Loucy (cell line): ENCODE data around the gene DKK3.

ENCODE experiments used
- H2AFZ ChIP-seq: fragments of 200-600 bp; sonication (generic); 2 replicates; pipeline ENCODE4 v1.6.0; 2016; ENCODE audit warnings: antibody characterized with exemption, mild to moderate bottlenecking, low read length, moderate library complexity
- H3F3A ChIP-seq: fragments of 200-600 bp; 2 replicates; pipeline ENCODE4 v1.6.0; 2016; ENCODE audit warnings: antibody characterized with exemption, low read depth, mild to moderate bottlenecking
- H3K27me3 ChIP-seq: fragments of 200-600 bp; sonication (generic); 2 replicates; pipeline ENCODE4 v1.6.1; 2014; ENCODE audit warnings: low read length, mild to moderate bottlenecking; ENCODE audit not compliant: insufficient read depth, poor library complexity, severe bottlenecking
- H3K36me3 ChIP-seq: fragments of 200-600 bp; sonication (generic); 2 replicates; pipeline ENCODE4 v1.6.1; 2016; ENCODE audit warnings: low read length; ENCODE audit not compliant: insufficient read depth
- H3K4me1 ChIP-seq: fragments of 200-600 bp; sonication (generic); 2 replicates; pipeline ENCODE4 v1.5.1; 2014; ENCODE audit warnings: low read length, mild to moderate bottlenecking; ENCODE audit not compliant: insufficient read depth, poor library complexity, severe bottlenecking
- H3K4me2 ChIP-seq: fragments of 200-600 bp; sonication (generic); 2 replicates; pipeline ENCODE4 v1.6.0; 2014; ENCODE audit warnings: antibody characterized with exemption, low read length, low read depth, mild to moderate bottlenecking; ENCODE audit not compliant: poor library complexity, severe bottlenecking
- H3K4me3 ChIP-seq: fragments of 200-600 bp; sonication (generic); 2 replicates; pipeline ENCODE4 v1.5.1; 2014; ENCODE audit warnings: low read length, mild to moderate bottlenecking, mixed read lengths; ENCODE audit not compliant: poor library complexity, severe bottlenecking
- H3K79me2 ChIP-seq: fragments of 200-600 bp; sonication (generic); 2 replicates; pipeline ENCODE4 v1.6.1; 2014; ENCODE audit warnings: low read length; ENCODE audit not compliant: insufficient read depth
- H3K9ac ChIP-seq: fragments of 200-600 bp; sonication (generic); 2 replicates; pipeline ENCODE4 v1.6.0; 2014; ENCODE audit warnings: mild to moderate bottlenecking, low read depth, low read length, moderate library complexity; ENCODE audit not compliant: poor library complexity, severe bottlenecking
- H3K9me2 ChIP-seq: fragments of 200-600 bp; sonication (generic); replicated peaks from 2 replicates; pipeline ENCODE4 v1.6.1; 2016; ENCODE audit warnings: low read depth, low read length, mixed read lengths
- H3K9me3 ChIP-seq: fragments of 200-600 bp; sonication (generic); 2 replicates; pipeline ENCODE4 v1.6.1; 2014; ENCODE audit warnings: mild to moderate bottlenecking, antibody characterized with exemption, low read length, low read depth; ENCODE audit not compliant: insufficient read depth
- H4K20me1 ChIP-seq: fragments of 200-600 bp; sonication (generic); 2 replicates; pipeline ENCODE4 v1.6.0; 2014; ENCODE audit warnings: antibody characterized with exemption, low read length, mild to moderate bottlenecking; ENCODE audit not compliant: insufficient read depth, poor library complexity, severe bottlenecking
- EZH2phosphoT487 ChIP-seq: fragments of 200-600 bp; IDR thresholded peaks from 2 replicates; pipeline ENCODE4 v1.6.1; 2018; ENCODE audit warnings: antibody characterized with exemption, mild to moderate bottlenecking, moderate library complexity, borderline replicate concordance
- TF ChIP-seq, protein P1 (sequence below): fragments of 200-600 bp; sonication (generic); conservative IDR thresholded peaks from 2 replicates; pipeline ENCODE4 v1.5.1; 2014; ENCODE audit warnings: mild to moderate bottlenecking, antibody characterized with exemption, low read length

DKK3 gene

DNA sequence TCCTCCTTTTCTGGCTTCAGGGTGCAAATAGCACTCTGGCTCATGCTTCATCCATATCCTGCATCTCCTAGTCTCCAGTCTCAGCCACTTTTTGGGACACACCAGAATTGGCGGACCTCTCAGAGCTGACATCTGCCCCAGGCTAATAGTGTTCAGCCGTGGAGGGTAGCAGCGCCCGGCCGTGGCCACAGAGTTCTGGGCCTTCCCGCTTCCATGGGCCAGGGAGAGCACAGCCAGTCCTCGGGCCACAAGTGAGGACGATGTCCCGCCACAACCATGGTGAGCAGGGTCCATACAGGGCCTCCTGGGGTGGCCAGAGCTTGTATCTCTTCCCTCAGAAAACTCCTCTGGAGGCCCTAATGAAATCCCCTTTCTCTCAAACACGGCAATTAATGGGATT is 26.0 kb downstream of the DKK3 start:
- Histone ChIP-seq H3K9me3 (no peaks in the 10 kb centered on the region), H3K9me2 (no peaks in the 10 kb centered on the region), H3K4me1 (no peaks in the 10 kb centered on the region), H3K27me3 (no peaks in the 10 kb centered on the region), H3K79me2 (no peaks in the 10 kb centered on the region), H4K20me1 (no peaks in the 10 kb centered on the region), H3K4me2 (no peak overlapping the region), H2AFZ (no peak overlapping the region), H3K4me3 (no peak overlapping the region), H3K36me3 (no peaks in the 10 kb centered on the region), H3F3A (no peaks in the 10 kb centered on the region), H3K9ac (no peak overlapping the region)
- TF ChIP-seq, protein P1, sequence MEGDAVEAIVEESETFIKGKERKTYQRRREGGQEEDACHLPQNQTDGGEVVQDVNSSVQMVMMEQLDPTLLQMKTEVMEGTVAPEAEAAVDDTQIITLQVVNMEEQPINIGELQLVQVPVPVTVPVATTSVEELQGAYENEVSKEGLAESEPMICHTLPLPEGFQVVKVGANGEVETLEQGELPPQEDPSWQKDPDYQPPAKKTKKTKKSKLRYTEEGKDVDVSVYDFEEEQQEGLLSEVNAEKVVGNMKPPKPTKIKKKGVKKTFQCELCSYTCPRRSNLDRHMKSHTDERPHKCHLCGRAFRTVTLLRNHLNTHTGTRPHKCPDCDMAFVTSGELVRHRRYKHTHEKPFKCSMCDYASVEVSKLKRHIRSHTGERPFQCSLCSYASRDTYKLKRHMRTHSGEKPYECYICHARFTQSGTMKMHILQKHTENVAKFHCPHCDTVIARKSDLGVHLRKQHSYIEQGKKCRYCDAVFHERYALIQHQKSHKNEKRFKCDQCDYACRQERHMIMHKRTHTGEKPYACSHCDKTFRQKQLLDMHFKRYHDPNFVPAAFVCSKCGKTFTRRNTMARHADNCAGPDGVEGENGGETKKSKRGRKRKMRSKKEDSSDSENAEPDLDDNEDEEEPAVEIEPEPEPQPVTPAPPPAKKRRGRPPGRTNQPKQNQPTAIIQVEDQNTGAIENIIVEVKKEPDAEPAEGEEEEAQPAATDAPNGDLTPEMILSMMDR, result no peak
- TF ChIP-seq EZH2phosphoT487, result no peak

DNA sequence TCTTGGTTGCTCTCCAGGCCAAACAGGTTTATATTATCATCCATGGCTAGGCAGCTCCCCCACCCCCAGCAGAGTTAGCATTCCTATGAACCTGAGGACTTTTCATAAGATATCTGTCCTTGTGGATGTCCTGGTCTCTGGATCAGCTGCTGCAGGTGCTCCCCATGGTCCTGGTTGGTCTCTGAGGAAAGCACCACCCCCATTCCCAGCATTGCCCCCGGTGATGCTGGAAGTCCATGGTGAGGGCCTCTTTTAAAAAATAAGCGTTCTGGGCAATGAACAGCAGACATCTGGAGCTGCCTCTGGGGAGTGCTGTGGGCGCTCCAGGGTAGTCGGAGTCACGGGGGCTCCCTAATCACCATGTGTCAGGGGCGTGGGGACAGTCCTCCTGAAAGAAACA is 26.6 kb downstream of the DKK3 start:
- Histone ChIP-seq H3K4me2 (no peak overlapping the region), H3K27me3 (no peaks in the 10 kb centered on the region), H3F3A (no peaks in the 10 kb centered on the region), H3K4me3 (no peak overlapping the region), H3K4me1 (no peaks in the 10 kb centered on the region), H3K36me3 (no peaks in the 10 kb centered on the region), H3K9me2 (no peaks in the 10 kb centered on the region), H4K20me1 (no peaks in the 10 kb centered on the region), H3K9me3 (no peaks in the 10 kb centered on the region), H3K79me2 (no peaks in the 10 kb centered on the region), H3K9ac (no peak overlapping the region), H2AFZ (no peak overlapping the region)
- no peak for TF ChIP-seq EZH2phosphoT487

DNA sequence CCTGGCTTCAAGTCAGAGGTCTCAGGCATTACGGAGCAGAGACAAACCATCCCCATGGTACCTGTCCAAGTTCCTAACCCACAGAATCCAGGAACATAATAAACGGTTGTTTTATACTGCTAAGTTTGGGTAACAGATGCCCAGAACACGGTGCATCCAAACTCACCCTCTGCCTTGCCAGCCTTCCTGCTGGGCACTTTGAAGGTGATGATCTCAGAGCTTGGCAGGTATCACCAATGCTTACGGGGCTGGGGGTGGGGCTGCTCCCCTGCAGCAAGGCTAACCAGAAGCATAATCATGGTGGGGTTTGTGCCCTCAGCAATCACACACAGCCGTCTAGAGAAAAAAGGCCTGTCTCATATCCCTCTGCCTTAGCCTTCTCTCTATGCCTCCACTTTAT is 27.1 kb downstream of the DKK3 start:
- no peaks in the 10 kb centered on the region for H3K27me3 ChIP-seq
- TF ChIP-seq EZH2phosphoT487, result no peak
- TF ChIP-seq, protein P1, result no peak
- no peak overlapping the region for H3K4me2 ChIP-seq
- no peaks in the 10 kb centered on the region for H4K20me1 ChIP-seq
- no peak overlapping the region for H3K4me3 ChIP-seq
- H3K4me1 ChIP-seq, result no peaks in the 10 kb centered on the region
- H3K9me3 ChIP-seq, result no peaks in the 10 kb centered on the region
- H3K79me2 ChIP-seq, result no peaks in the 10 kb centered on the region
- no peaks in the 10 kb centered on the region for H3F3A ChIP-seq
- H3K9ac ChIP-seq, result no peak overlapping the region
- no peak overlapping the region for H2AFZ ChIP-seq
- no peaks in the 10 kb centered on the region for H3K9me2 ChIP-seq
- no peaks in the 10 kb centered on the region for H3K36me3 ChIP-seq

DNA sequence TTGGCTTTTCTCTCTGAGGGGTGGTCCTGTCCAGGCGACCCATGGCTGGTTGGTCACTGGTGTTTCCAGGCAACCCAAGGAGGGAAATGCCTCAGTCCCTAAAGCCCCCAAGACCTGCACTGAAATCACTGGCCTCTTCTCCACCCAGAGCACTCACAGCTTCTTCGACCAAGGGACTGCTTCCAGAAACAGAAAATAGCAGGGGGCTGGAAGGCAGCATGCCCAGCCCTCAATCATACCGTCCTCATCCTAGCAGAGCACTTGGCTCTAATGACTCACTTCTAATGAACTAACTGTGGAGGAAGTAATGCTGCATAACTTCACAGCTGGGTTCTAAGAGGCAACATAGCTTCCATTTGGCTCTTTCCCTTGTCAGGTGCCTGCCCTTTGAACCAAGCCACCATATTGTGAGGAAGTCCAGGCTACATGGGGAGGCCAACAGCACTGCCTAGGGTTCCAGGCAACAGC is 27.6 kb downstream of the DKK3 start:
- H3K4me3 ChIP-seq, result no peak overlapping the region
- H4K20me1 ChIP-seq, result no peaks in the 10 kb centered on the region
- no peaks in the 10 kb centered on the region for H3K9me3 ChIP-seq
- no peaks in the 10 kb centered on the region for H3K36me3 ChIP-seq
- H3K9me2 ChIP-seq, result no peaks in the 10 kb centered on the region
- no peak overlapping the region for H2AFZ ChIP-seq
- H3K4me2 ChIP-seq, result no peak overlapping the region
- no peaks in the 10 kb centered on the region for H3F3A ChIP-seq
- H3K9ac ChIP-seq, result no peak overlapping the region
- H3K79me2 ChIP-seq, result no peaks in the 10 kb centered on the region
- H3K27me3 ChIP-seq, result no peaks in the 10 kb centered on the region
- no peaks in the 10 kb centered on the region for H3K4me1 ChIP-seq
- TF ChIP-seq EZH2phosphoT487, result no peak
- TF ChIP-seq, protein P1, result no peak
